NCI-H345 treated with DMSO at 0.1 percent for 48 hours (cell line): Measurements from ENCODE around the gene LHFPL3.
"Not testable (repeated sequence)": the region's sequence is repeated elsewhere in the genome, so short reads cannot be mapped to it uniquely, and the experiment has no call there.

Source experiments
- DNase-seq: peaks from one replicate; lab custom pipeline; 2025; ENCODE audit not compliant: unreplicated experiment; lab: John Stamatoyannopoulos, UW

Gene LHFPL3

DNA sequence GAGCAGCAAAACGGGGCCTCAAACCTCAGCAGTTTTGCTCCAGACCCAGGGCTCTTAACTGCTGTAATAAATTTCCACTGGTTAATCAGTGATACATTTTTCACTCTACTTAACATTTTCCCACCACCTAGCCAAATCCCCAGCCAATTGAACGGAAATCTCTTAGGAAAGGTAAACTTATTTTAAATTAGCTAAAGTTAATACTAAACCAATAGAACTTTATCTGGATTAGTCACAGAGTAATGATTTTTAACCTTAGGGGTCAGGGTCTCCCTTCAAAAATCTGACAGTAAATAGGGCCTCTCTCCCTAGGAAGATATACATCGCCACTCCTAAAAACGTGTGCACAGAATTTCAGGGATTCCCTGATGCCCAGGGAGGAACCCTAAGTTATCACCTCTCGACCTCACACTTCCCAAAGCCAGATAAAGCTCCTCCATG, 598.2 kb downstream of the LHFPL3 start:
- DNase-seq: no peak

DNA sequence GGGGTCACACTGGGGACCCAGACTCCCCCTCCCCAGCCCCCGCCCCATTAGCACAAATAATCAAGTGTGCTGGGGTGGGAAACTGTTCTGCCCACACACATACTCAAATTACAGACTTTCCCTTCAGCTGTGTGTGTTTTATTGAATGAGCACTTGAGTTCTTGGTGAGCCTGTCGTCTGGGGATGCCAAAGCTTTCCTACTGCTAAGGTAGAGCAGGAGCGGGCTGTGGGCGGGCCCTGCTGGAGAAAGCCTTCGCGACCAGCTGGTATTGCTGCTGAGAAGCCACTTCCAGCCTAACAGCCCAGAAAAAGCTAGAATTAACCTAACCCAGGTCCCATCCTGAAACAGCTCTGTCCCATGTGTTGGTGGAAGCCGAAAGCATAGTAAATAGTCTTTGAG, 598.7 kb downstream of the LHFPL3 start:
- peak; percentile 9 for DNase-seq

DNA sequence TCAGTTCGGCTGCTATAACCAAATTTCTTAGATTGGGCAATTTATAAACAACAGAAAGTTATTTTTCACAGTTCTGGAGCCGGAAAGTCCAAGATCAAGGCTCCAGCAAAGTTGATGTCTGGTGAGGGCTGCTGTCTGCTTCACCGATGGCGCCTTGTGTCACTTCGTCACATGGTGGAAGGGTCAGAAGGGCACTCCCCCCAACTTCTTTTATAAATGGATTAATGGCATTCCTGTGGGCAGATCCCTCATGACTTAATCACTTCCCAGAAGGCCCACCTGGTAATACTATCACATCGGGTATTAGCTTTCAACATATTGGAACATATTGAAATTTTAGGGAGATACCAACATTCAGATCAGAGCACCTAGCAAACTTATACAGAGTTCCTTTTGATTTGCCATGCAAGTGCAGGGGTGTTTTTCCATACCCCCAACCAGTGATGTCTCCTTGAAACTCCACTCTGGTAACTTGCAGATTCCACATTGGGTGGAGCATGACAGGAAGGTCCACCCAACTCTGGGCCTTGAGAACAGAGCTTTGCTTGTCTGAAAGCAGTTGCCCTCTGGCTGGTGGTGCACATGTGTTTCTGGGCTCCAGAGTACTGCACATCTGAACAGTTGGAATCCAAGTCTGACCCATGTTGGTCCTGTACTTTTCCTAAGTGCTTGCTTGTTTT, 600.5 kb downstream of the LHFPL3 start:
- DNase-seq: no peak

DNA sequence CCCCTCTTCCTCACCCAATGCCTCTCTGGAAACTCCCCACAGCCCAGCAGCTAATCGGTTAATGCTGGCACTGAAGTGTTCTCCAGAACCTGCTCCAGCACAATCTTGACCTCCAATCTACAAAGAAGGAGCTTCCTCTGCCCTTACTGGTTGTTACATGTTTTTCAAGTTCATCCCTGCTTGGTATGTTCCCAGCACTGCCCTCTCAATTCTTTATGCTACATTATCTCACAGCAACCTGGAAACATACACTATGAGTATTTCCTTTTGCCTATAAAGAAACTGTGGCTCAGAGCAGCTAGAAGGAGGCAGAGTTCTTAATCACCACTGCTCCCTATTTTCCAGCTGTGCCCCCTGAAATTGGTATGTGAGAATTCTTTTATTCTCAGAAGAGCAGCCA, 601.5 kb downstream of the LHFPL3 start:
- DNase-seq: no peak

DNA sequence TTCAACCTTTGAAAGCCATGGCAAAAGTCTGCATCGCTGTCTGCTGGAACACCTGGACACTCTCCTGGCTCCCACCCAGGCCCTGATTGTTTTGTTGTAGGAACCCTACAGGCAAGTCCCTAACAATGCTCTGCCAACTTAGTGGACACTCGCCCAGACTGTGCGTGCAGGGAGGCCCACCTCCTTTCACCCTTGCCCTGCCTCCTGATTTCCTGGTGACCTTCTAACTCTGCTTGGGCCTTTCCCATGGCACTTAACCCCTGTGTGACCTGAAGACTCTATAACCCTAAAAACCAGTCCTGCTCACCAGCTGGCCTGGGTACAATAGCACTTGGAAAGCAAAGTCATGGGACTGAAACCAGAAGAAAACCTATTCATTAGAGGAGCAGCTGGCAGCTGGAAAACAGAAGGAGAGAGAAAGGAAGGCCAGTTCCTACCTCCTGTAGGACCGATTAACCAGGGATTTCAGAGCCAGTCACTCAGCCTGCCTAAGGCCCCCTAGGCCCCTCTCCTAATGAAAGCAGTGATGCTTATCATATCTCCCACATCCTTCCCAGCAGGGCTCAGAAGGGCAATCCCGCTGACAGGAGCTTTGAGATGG, 602.9 kb downstream of the LHFPL3 start:
- peak; percentile 9 for DNase-seq

DNA sequence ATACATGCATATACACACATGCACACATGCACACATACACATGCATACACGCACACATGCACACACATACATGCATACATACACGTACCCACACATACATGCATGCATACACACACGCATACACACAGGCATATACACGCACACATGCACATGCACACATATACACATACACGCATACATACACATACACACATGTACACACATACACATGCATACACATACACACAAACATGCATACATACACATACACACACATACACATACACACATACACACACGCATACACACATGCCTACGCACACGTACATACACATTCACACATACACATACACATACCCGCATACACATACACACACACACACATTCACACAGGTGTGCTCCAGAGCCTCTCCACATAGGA, 604.6 kb downstream of the LHFPL3 start:
- no peak for DNase-seq

DNA sequence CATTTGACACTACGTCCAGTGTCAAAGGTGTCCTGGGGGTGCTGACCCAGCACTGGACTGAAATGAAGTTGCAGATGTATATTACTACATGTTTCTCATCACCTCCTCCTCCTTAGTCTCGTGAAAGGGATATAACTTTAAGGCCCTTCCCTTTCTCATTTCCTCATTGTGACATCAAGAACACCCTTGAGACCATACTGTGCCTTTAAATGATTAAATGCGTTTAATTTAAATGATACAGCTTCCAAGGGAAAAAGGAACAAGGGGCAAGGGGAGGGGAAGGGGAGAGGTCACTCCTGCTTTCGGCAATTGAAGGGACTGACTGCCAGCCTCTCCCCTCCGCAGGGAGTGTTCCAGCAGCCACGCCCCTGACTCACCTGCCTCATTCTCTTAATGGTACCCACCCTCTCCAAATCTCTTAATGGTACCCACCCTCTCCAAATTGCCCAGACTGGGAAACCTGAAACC, 605.2 kb downstream of the LHFPL3 start:
- peak; percentile 1 for DNase-seq

DNA sequence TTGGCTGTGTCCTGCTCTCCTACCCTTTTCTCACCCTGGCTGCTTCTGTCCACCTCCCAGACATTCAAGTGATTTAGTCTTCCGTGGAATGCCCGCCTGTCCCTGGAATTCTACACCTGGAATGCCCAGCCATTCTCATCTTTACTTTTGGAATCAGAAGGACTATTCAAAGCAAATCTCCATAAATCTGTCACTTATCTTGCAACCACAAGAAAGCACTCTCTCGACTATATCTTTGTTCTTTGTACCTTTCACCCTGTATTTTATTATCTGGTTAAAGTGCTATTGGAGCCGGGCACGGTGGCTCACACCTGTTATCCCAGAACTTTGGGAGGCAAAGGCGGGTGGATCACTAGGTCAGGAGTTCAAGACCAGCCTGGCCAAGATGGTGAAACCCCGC, 606.3 kb downstream of the LHFPL3 start:
- DNase-seq: no peak

DNA sequence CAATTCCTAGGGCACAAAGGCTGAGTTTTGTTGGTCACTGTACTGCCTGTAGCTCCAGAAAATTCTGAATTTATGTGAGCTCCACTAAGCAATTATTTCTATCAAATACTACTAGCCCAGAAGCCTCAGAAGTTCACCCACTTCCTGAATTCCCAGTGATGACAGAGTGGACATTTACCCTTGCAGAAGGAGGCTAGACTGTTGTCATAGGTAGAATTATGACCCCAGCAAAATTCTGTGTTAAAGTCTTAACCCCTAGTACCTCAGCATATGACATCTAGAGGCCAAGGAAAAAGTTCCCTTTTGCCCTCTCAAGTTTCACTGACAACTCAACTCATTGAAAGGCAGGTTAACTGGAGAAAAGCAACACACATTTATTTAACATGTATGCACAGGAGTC, 606.9 kb downstream of the LHFPL3 start:
- no peak for DNase-seq

DNA sequence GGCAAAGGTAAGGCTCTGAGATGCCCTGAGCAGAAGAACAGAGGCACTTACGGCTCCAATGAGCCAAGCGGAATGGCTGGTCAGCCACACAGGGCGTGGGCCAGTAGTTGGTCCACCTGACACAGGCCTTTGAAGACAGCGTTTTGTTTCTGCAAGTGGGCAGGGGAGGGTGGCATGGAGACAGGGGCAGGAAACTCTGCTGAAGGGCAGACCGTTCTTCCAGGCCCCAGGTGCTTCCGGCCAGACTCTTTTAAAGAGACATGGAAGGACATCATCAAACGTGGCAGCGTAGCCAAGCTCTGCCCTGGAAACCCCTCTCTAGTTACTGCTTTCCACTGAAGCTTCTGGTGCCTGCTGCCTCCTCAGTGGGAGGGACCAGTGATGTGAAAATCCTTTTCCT, 608.1 kb downstream of the LHFPL3 start:
- DNase-seq: no peak

DNA sequence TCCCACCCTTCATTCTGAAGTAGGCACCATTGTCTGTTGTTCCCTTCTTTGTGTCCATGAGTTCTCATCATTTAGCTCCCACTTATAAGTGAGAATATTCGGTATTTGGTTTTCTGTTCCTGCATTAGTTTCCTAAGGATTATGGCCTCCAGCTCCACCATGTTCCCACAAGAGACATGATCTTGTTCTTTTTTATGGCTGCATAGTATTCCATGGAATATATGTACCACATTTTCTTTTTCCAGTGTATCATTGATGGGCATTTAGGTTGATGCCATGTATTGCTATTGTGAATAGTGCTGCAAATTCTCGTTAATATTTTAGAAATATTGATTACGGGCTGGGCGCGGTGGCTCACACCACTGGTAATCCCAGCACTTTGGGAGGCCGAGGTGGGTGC, 609.1 kb downstream of the LHFPL3 start:
- DNase-seq: not testable (repeated sequence)

DNA sequence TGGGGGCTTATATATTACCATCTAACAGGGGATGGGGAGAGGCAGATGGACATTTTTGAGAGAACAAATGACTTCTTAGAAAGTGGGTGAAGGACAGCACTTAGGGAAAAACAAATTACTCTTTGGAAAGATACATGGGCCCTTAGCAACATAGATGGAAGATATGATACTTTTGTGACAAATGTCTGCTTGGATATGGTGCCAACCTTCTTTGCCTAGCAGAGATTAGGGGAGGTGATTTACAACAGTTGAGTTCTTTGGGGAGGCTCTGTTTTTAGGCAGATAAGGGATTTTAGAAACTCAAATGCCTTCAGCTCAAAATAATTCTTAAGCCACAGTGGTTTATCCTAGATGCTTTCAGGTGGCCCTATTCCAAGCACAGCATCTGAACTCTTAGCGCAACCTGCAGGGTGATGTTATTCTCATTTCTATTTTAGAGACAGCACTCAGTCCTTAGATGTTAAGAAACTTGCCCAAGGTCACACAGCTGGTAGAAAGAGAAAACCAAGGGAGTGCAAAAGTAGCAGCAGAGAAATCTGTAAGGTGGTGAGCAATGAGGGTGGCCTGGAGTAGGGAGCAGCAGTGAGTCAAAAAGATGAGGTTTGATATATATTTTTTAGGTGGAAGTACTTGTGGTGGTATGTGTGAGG, 610.5 kb downstream of the LHFPL3 start:
- no peak for DNase-seq

DNA sequence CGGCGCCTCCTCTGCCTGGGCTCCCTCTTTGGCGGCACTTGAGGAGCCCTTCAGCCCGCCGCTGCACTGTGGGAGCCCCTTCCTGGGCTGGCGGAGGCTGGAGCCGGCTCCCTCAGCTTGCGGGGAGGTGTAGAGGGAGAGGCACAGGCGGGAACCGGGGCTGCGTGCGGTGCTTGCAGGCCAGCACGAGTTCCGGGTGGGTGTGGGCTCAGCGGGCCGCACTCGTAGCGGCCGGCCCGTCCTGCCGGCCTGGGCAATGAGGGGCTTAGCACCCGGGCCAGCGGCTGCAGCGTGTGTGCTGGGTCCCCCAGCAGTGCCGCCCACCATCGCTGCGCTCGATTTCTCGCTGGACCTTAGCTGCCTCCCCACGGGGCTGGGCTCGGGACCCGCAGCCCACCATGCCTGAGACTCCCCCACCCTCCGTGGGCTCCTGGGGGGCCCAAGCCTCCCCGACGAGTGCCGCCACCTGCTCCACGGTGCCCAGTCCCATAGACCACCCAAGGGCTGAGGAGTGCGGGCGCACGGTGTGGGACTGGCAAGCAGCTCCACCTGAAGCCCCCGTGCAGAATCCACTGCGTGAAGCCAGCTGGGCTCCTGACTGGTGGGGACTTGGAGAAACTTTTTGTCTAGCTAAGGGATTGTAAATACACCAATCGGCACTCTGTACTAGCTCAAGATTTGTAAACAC, 611.8 kb downstream of the LHFPL3 start:
- DNase-seq: no peak

DNA sequence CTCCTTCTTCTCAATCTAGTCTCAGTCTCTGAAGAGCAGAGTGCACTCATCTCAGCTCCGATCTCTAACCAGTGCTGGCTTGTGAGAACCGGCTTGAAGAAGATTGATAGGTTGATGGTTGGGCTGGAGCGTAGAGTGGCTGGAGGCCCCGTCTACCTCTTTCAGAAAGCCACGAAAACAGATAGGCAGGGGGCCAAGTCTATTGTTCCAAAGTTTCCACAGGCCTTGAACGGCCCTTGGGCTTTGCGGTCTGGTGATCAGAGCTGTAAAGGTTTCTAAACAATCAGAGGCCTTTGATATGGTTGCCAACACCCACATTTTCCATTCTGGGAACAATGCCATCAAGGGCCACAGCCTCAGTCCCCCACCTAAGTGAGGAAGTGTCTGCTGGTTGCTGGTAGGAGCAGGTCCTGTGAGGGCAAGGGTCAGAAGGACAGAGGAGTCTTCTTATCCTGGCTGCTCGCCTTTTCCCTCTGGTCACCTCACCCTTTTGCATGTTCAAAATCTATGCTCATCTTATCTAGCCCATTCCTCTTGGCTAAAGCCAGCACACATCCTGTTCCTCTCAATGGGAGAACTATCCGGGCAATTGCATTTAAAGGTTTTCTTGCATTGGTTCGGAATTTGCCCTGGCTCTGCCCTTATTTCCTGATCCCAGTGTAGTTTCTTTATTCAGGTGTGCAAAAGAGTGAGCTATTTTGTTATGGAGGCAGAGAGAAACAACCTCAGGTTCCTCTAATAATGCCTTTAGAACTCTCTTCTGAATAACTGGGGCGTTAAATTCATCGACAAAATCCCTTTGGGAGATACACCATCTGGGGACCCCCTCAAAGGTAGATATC, 615.3 kb downstream of the LHFPL3 start:
- DNase-seq: peak; percentile 73

DNA sequence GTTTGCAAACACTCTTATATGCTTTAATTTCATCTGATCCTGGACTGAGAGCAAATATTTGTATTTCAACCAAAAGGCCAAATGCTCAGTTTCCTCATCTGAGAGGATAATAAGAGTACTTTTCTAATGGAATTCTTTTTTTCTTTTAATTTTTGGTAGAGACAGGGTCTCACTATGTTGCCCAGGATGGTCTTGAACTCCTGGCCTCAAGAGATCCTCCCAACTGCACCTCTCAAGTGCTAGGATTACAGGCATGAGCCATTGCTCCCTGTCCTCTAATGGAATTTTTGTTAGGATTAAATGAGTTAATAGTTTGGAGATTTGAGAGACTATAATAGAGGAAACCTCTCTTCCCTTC, 617.2 kb downstream of the LHFPL3 start:
- DNase-seq: no peak

DNA sequence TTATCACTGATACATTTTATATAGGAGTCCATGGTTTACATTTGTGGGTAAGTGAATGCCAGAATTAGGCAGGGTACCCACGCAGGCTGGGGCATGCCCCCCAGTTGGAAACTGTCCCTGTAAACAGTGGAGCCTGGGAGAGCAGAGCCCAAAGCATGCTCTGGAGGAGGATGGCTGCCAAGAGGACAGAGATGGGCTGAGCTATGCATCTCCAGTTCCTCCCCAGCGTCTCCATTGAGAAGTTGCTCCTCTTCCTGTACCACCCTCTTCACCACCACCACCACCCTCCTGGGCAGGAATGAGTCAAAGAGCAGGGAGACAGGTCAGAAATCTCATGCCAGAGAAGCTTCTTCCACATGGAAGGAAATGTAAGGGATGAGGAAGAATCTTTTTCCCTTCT, 617.9 kb downstream of the LHFPL3 start:
- no peak for DNase-seq

DNA sequence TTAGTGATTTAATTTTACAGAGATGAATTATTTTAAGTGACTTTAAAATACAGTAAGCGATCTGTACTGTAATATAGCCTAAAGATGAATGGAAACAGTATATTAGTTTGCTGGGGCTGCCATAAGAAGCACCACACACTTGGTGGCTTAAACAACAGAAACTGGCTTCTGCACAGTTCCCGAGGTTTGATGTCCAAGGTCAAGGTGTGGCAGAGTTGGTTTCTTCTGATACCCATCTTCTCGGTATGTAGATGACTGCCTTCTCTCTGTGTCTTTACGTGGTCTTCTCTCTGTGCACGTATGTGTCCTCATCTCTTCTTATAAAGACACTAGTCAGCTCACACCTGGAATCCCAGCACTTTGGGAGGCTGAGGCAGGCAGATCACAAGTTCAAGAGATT, 621.6 kb downstream of the LHFPL3 start:
- no peak for DNase-seq

DNA sequence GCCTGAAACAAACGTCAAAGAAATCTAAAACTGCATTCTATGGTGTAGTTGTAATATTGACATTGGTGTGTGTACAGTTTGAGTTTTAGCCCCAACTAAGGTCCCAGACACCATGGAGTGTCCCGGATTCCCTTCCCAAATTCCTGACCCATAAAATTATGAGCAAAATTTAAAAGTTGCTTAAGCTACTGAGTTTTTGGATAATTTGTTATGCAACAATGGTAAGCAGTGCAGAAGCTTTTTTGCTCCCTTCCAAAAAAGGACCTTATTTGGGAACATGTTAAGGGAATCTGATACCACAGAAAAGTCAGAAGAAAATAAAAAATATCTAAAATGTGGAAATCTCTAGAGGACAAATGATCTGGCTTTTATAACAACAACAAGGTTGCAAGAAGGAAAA, 622.4 kb downstream of the LHFPL3 start:
- DNase-seq: no peak

DNA sequence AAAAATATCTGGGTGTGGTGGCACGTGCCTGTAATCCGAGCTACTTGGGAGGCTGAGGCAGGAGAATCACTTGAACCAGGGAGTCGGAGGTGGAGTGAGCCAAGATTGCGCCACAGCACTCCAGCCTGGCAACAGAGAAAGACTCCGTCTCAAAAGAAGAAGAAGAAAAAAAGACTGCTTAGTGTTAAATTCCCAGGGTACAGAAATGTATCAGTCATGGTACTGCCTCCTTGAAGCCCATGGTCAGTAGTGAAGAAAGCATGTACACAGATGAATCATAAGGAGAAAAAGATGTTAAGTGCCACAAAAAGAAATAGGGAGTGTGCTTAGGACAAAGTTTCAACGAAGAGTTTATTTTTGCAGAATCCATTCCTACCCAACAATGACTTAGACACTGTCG, 623.1 kb downstream of the LHFPL3 start:
- DNase-seq: no peak

DNA sequence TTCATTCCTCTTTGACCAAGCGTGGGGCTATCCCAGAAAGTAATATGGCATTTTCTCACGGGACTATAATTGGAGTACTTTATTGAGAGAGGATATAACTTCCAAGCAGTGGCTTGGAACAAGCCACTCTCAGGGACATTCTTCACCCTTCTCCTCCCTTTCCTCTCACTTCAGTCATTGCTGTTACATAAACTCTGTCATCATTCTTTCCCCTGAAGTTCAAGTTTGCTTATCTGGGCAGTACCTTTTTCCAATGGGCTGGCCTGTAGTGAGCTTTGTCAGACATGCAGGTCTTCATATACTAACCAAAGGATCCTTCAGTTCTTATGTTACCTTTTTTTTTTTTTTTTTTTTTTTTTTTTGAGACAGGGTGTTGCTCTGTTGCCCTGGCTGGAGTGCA, 626.9 kb downstream of the LHFPL3 start:
- no peak for DNase-seq
